ES-I3 (cell line): Measurements from ENCODE around the gene MS4A14.
"Not testable (repeated sequence)": the region's sequence is repeated elsewhere in the genome, so short reads cannot be mapped to it uniquely, and the experiment has no call there.

Experiments
- H3K36me3 ChIP-seq: 2 replicates; pipeline ENCODE4 v1.6.1; 2013; ENCODE audit warnings: mild to moderate bottlenecking, low read length, control low read depth, moderate library complexity; ENCODE audit not compliant: insufficient read depth
- H3K4me1 ChIP-seq: 2 replicates; pipeline ENCODE4 v1.6.1; 2013; ENCODE audit warnings: mild to moderate bottlenecking, control low read depth, low read length; ENCODE audit not compliant: insufficient read depth
- H3K9ac ChIP-seq: 2 replicates; pipeline ENCODE4 v1.6.1; 2013; ENCODE audit warnings: low read depth, mild to moderate bottlenecking, low read length, moderate library complexity
- H3K9me3 ChIP-seq: 2 replicates; pipeline ENCODE4 v1.6.1; 2013; ENCODE audit warnings: mild to moderate bottlenecking, low read length, moderate library complexity; ENCODE audit not compliant: control insufficient read depth, insufficient read depth

Gene MS4A14

GRCh38 chr11:60428517-60428916 is 32.3 kb downstream of the MS4A14 start:
- H3K4me1 ChIP-seq = no peaks in the 10 kb centered on the region
- H3K36me3 ChIP-seq = no peaks in the 10 kb centered on the region
- no peak overlapping the region for H3K9ac ChIP-seq
- no peaks in the 10 kb centered on the region; the same call in 1 of the 2 replicates for H3K9me3 ChIP-seq

DNA sequence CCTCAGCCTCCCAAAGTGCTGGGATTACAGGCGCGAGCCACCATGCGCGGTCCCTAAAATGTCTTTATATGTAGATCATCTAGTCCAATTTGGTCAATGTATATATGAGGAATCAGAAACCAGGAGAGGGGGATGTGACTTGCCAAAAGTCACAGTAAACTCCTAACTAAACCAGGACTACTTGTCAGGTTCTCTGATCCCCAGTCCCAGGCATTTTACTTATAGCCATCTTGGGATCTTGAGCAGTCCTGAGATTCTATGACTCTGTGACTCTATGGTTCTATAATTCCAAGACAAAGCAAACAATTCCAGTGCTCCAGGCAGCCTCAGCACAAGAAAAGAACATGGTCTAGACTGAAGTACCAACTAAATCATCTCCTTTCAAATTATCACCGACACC is 33.0 kb downstream of the MS4A14 start, which contains the start of gene MS4A5:
Gene MS4A5, plus strand, starts transcription at position 301 of the 400 bp plus-strand sequence. CDS start 103 bp downstream, outside the sequence.
- no peak within 1 kb of the TSS for H3K9ac ChIP-seq
- H3K9me3 ChIP-seq = no peaks in the 10 kb centered on the region; the same call in 1 of the 2 replicates

GRCh38 chr11:60431251-60431650 is 35.0 kb downstream of the MS4A14 start:
- H3K9me3 ChIP-seq = no peaks in the 10 kb centered on the region; the same call in 1 of the 2 replicates
- H3K9ac ChIP-seq = no peak overlapping the region
- H3K4me1 ChIP-seq = no peaks in the 10 kb centered on the region
- H3K36me3 ChIP-seq = no peaks in the 10 kb centered on the region

More for the DNA sequence above, 33.0 kb downstream of the MS4A14 start, which contains the start of gene MS4A5:
- Histone ChIP-seq H3K4me1 (no peaks in the 10 kb centered on the region), H3K36me3 (no peaks in the 10 kb centered on the region)

DNA sequence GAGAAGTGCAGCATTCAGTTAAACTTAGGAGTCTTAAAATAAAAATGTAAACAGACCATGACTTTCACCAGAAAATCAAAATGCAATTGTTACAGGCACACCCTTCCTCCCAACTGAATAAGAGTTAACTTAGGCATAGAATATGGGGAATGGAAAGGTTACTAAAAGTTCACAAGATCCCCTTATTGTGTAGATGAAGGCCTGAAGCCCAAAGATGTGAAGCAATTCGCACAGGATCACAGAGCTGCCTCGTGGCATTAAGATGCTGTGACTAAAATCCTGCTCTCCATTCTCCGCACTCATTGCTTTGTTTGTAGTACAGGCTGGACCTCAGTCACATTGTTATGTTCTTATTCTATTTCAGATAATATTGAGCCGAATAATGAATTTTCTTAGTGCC is 37.1 kb downstream of the MS4A14 start:
- H3K36me3 ChIP-seq = no peaks in the 10 kb centered on the region
- H3K9ac ChIP-seq = no peak overlapping the region

GRCh38 chr11:60447070-60447469 is 50.8 kb downstream of the MS4A14 start:
- H3K9me3 ChIP-seq = no peaks in the 10 kb centered on the region
- H3K36me3 ChIP-seq = no peaks in the 10 kb centered on the region
- H3K9ac ChIP-seq = no peak overlapping the region
- H3K4me1 ChIP-seq = no peaks in the 10 kb centered on the region

More for the DNA sequence above, 37.1 kb downstream of the MS4A14 start:
- no peaks in the 10 kb centered on the region; the same call in 1 of the 2 replicates for H3K9me3 ChIP-seq
- no peaks in the 10 kb centered on the region for H3K4me1 ChIP-seq

GRCh38 chr11:60447846-60448245 is 51.6 kb downstream of the MS4A14 start:
- H3K9me3 ChIP-seq = no peaks in the 10 kb centered on the region
- no peaks in the 10 kb centered on the region for H3K4me1 ChIP-seq
- H3K9ac ChIP-seq = no peak overlapping the region
- no peaks in the 10 kb centered on the region for H3K36me3 ChIP-seq

DNA sequence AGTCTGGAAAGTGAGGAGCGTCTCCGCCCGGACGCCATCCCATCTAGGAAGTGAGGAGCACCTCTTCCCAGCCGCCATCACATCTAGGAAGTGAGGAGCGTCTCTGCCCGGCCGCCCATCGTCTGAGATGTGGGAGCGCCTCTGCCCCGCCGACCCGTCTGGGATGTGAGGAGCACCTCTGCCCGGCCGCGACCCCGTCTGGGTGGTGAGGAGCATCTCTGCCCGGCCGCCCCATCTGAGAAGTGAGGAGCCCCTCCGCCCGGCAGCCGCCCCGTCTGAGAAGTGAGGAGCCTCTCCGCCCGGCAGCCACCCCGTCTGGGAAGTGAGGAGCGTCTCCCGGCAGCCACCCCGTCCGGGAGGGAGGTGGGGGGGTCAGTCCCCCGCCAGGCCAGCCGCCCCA is 54.9 kb downstream of the MS4A14 start:
- H3K36me3 ChIP-seq, H3K9ac ChIP-seq, H3K9me3 ChIP-seq, H3K4me1 ChIP-seq: not testable (repeated sequence)

GRCh38 chr11:60454212-60454611 is 58.0 kb downstream of the MS4A14 start:
- no peaks in the 10 kb centered on the region for H3K4me1 ChIP-seq
- no peak overlapping the region for H3K9ac ChIP-seq
- H3K36me3 ChIP-seq = no peaks in the 10 kb centered on the region
- H3K9me3 ChIP-seq = no peaks in the 10 kb centered on the region

- H3K4me1 ChIP-seq = no peaks in the 10 kb centered on the region
- H3K9ac ChIP-seq = no peak within 1 kb of the TSS
- H3K9me3 ChIP-seq = no peaks in the 10 kb centered on the region
- no peaks in the 10 kb centered on the region for H3K36me3 ChIP-seq
Observed at GRCh38 chr11:60455531-60456042, 59.3 kb downstream of the MS4A14 start, which contains the start of gene MS4A1. TSS of gene MS4A1 (plus strand) at chr11:60455847. CDS start at chr11:60462375, 6,528 bp downstream.

DNA sequence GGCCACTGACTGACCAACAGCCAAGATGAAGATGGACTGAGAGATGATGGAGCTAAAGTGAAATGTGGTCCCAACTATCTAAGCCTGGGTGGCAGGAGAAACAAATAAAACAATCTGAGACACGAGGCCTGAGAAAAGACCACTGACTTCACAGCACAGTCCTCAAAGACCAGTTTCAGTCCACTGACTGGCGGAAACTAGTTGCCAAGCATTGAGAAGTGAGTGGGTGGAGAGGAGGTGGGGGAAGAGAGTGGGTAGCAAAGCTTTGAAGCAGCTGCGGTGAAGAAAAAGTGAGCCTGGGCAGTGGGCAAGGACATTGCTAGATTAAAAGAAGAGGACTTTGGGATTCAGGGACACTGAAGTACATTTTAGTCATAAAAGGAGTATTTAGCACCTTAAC is 61.3 kb downstream of the MS4A14 start:
- H3K9me3 ChIP-seq = no peaks in the 10 kb centered on the region
- no peaks in the 10 kb centered on the region for H3K4me1 ChIP-seq
- no peaks in the 10 kb centered on the region for H3K36me3 ChIP-seq
- H3K9ac ChIP-seq = no peak overlapping the region

GRCh38 chr11:60459345-60459744 is 63.1 kb downstream of the MS4A14 start:
- no peak overlapping the region for H3K9ac ChIP-seq
- H3K9me3 ChIP-seq = no peaks in the 10 kb centered on the region
- no peaks in the 10 kb centered on the region for H3K36me3 ChIP-seq
- H3K4me1 ChIP-seq = no peaks in the 10 kb centered on the region
